Measurements from ENCODE around the gene CD226.

Gene CD226

GRCh38 chr18:69814861-69815385 lies 132.8 kb downstream of the CD226 start:
- Histone ChIP-seq H4K20me1 (ENCODE audit: control insufficient read depth, insufficient read depth, low read depth, low read length) (no peaks in the 10 kb centered on the region), H3K27ac (ENCODE audit: low read depth, low read length) (no peak overlapping the region), H3K9me2 (replicated peaks; ENCODE audit: control insufficient read depth, low read length) (no peaks in the 10 kb centered on the region), H3K79me2 (ENCODE audit: control insufficient read depth, low read length) (no peaks in the 10 kb centered on the region), H3K4me1 (ENCODE audit: control insufficient read depth, low read length) (no peaks in the 10 kb centered on the region), H3K36me3 (ENCODE audit: control insufficient read depth, low read length) (no peaks in the 10 kb centered on the region), H3K4me3 (ENCODE audit: low read length) (no peak overlapping the region), H3F3A (ENCODE audit: control insufficient read depth, insufficient read depth) (no peaks in the 10 kb centered on the region), H3K27me3 (ENCODE audit: control insufficient read depth, low read length) (no peaks in the 10 kb centered on the region), H3K9me3 (ENCODE audit: control insufficient read depth, insufficient read depth, low read length) (no peaks in the 10 kb centered on the region), H3K4me2 (ENCODE audit: low read length) (no peak overlapping the region)
- no peak for TF ChIP-seq EZH2phosphoT487 (IDR thresholded peaks at IDR 0.05; ENCODE audit: borderline replicate concordance, low read length)
- TF ChIP-seq CTCF (IDR thresholded peaks at IDR 0.05; ENCODE audit: low read depth, low read length, poor library complexity, severe bottlenecking) = no peak

- H3K79me2 ChIP-seq (ENCODE audit: control insufficient read depth, low read length) = no peaks in the 10 kb centered on the region
- H3K4me3 ChIP-seq (ENCODE audit: low read length) = no peak overlapping the region
- H3K27me3 ChIP-seq (ENCODE audit: control insufficient read depth, low read length) = no peaks in the 10 kb centered on the region
- no peaks in the 10 kb centered on the region for H3F3A ChIP-seq (ENCODE audit: control insufficient read depth, insufficient read depth)
- no peak overlapping the region for H3K27ac ChIP-seq (ENCODE audit: low read depth, low read length)
- no peaks in the 10 kb centered on the region for H4K20me1 ChIP-seq (ENCODE audit: control insufficient read depth, insufficient read depth, low read depth, low read length)
- no peaks in the 10 kb centered on the region for H3K9me2 ChIP-seq (replicated peaks; ENCODE audit: control insufficient read depth, low read length)
- no peaks in the 10 kb centered on the region for H3K36me3 ChIP-seq (ENCODE audit: control insufficient read depth, low read length)
- H3K9me3 ChIP-seq (ENCODE audit: control insufficient read depth, insufficient read depth, low read length) = no peaks in the 10 kb centered on the region
- H3K4me2 ChIP-seq (ENCODE audit: low read length) = no peak overlapping the region
- H3K4me1 ChIP-seq (ENCODE audit: control insufficient read depth, low read length) = no peaks in the 10 kb centered on the region
- TF ChIP-seq EZH2phosphoT487 (IDR thresholded peaks at IDR 0.05; ENCODE audit: borderline replicate concordance, low read length) (no peak), CTCF (IDR thresholded peaks at IDR 0.05; ENCODE audit: low read depth, low read length, poor library complexity, severe bottlenecking) (no peak)
Observed at GRCh38 chr18:69813559-69813958, 134.1 kb downstream of the CD226 start.

GRCh38 chr18:69808399-69808798 lies 139.3 kb downstream of the CD226 start:
- Histone ChIP-seq H3K9me3 (ENCODE audit: control insufficient read depth, insufficient read depth, low read length) (no peaks in the 10 kb centered on the region), H3F3A (ENCODE audit: control insufficient read depth, insufficient read depth) (no peaks in the 10 kb centered on the region), H3K79me2 (ENCODE audit: control insufficient read depth, low read length) (no peaks in the 10 kb centered on the region), H3K4me2 (ENCODE audit: low read length) (no peak overlapping the region), H3K4me1 (ENCODE audit: control insufficient read depth, low read length) (no peaks in the 10 kb centered on the region), H3K27ac (ENCODE audit: low read depth, low read length) (no peak overlapping the region), H3K9me2 (replicated peaks; ENCODE audit: control insufficient read depth, low read length) (no peaks in the 10 kb centered on the region), H3K36me3 (ENCODE audit: control insufficient read depth, low read length) (no peaks in the 10 kb centered on the region), H3K27me3 (ENCODE audit: control insufficient read depth, low read length) (no peaks in the 10 kb centered on the region), H4K20me1 (ENCODE audit: control insufficient read depth, insufficient read depth, low read depth, low read length) (no peaks in the 10 kb centered on the region), H3K4me3 (ENCODE audit: low read length) (no peak overlapping the region)
- TF ChIP-seq CTCF (IDR thresholded peaks at IDR 0.05; ENCODE audit: low read depth, low read length, poor library complexity, severe bottlenecking) (no peak), EZH2phosphoT487 (IDR thresholded peaks at IDR 0.05; ENCODE audit: borderline replicate concordance, low read length) (no peak)
